RWPE1 (cell line): Measurements from ENCODE around the gene GOLGA7B.
A peak's percentile ranks its signal among the peaks of the same experiment; 100 is the strongest.

Experiments used
- CTCF ChIA-PET: fragments of 350-600 bp; sonication (Branson Sonifier 250); formaldehyde crosslinking; extraction: SDS; loops from one replicate; lab custom pipeline; 2021; lab: Yijun Ruan, JAX
- POLR2A ChIA-PET: fragments of 400-600 bp; formaldehyde crosslinking; extraction: SDS; loops from one replicate; lab custom pipeline; 2020; ENCODE audit warnings: antibody characterized with exemption; ENCODE audit not compliant: low non-redundant PET; lab: Yijun Ruan, JAX
- DNase-seq: peaks from one replicate; pipeline ENCODE4 v3.0.0; 2012; ENCODE audit warnings: low spot score
- H3K27ac ChIP-seq: fragments of 450-650 bp; 2 replicates; pipeline ENCODE4 v1.5.1; 2017
- CTCF ChIP-seq: fragments of 450-650 bp; conservative IDR thresholded peaks from 2 replicates; pipeline ENCODE4 v1.5.1; 2017; ENCODE audit warnings: low read depth, mild to moderate bottlenecking

The GOLGA7B gene

GRCh38 chr10:97869091-97870042 is 19.7 kb downstream of the GOLGA7B start:
- peak overlapping the region; percentile 61 for H3K27ac ChIP-seq
- ChIA-PET POLR2A (interaction anchor here (0.6 kb wide), 1 partner anchor 40 kb away, joined by 3 read pairs; no protein-coding TSS in a partner anchor), CTCF (interaction anchor here (0.5 to 7.7 kb wide), 40 partner anchors 10 to 1886 kb away, joined by 3 to 115 read pairs (median 4); partner anchors contain the start of gene GOLGA7B)
- DNase-seq, result peak; percentile 95
- TF ChIP-seq CTCF, result peak; percentile 79

- H3K27ac ChIP-seq, result no peak overlapping the region
- TF ChIP-seq CTCF, result no peak
- ChIA-PET CTCF (interaction anchor here (1.1 to 7.7 kb wide), 2 partner anchors 9 to 79 kb away, joined by 4 to 115 read pairs; no protein-coding TSS in a partner anchor), POLR2A (interaction anchor here (0.5 kb wide), 1 partner anchor 85 kb away, joined by 3 read pairs; no protein-coding TSS in a partner anchor)
- DNase-seq, result no peak
Measured at GRCh38 chr10:97870990-97871389, 21.3 kb downstream of the GOLGA7B start.

- ChIA-PET CTCF (interaction anchor here (1.1 to 7.7 kb wide), 3 partner anchors 32 to 115 kb away, joined by 3 to 115 read pairs (median 3); no protein-coding TSS in a partner anchor), POLR2A (no interaction called here)
- H3K27ac ChIP-seq, result no peak overlapping the region
- TF ChIP-seq CTCF, result no peak
- no peak for DNase-seq
Measured at GRCh38 chr10:97873569-97873968, 23.9 kb downstream of the GOLGA7B start.

- no peak for DNase-seq
- CTCF ChIA-PET, result interaction anchor here (1.0 to 7.7 kb wide), 3 partner anchors 32 to 171 kb away, joined by 3 to 115 read pairs (median 3); no protein-coding TSS in a partner anchor
- POLR2A ChIA-PET, result no interaction called here
- no peak for TF ChIP-seq CTCF
- H3K27ac ChIP-seq, result no peak overlapping the region
Measured at GRCh38 chr10:97874332-97874731, 24.7 kb downstream of the GOLGA7B start.

- DNase-seq, result no peak
- POLR2A ChIA-PET, result no interaction called here
- no peak for TF ChIP-seq CTCF
- no peak overlapping the region for H3K27ac ChIP-seq
- CTCF ChIA-PET, result no interaction called here
Measured at GRCh38 chr10:97875391-97875790, 25.7 kb downstream of the GOLGA7B start.

GRCh38 chr10:97876402-97876801 is 26.8 kb downstream of the GOLGA7B start:
- DNase-seq, result no peak
- ChIA-PET CTCF (interaction anchor here (0.6 to 2.7 kb wide), 2 partner anchors 85 to 100 kb away, joined by 5 to 15 read pairs; no protein-coding TSS in a partner anchor), POLR2A (no interaction called here)
- H3K27ac ChIP-seq, result no peak overlapping the region
- TF ChIP-seq CTCF, result no peak
